HUES64 (cell line): ENCODE results near the gene SLC3A2.

Experiments used
- H3K27ac ChIP-seq: 2 replicates; pipeline ENCODE4 v1.7.0; 2013; ENCODE audit warnings: low read depth, low read length, inconsistent platforms
- H3K27me3 ChIP-seq: 2 replicates; pipeline ENCODE4 v1.6.1; 2013; ENCODE audit warnings: mild to moderate bottlenecking, low read length; ENCODE audit not compliant: insufficient read depth
- H3K36me3 ChIP-seq: 2 replicates; pipeline ENCODE4 v1.6.1; 2013; ENCODE audit warnings: mild to moderate bottlenecking, low read length; ENCODE audit not compliant: insufficient read depth
- H3K4me1 ChIP-seq: 2 replicates; pipeline ENCODE4 v1.6.1; 2013; ENCODE audit warnings: mild to moderate bottlenecking, low read length, moderate library complexity; ENCODE audit not compliant: insufficient read depth
- H3K4me3 ChIP-seq: 2 replicates; pipeline ENCODE4 v1.5.1; 2013; ENCODE audit warnings: mild to moderate bottlenecking, low read length, moderate library complexity
- H3K9ac ChIP-seq: 2 replicates; pipeline ENCODE4 v1.6.1; 2013; ENCODE audit warnings: mild to moderate bottlenecking, low read depth, low read length
- H3K9me3 ChIP-seq: 2 replicates; pipeline ENCODE4 v1.6.1; 2013; ENCODE audit warnings: low read depth, low read length; ENCODE audit not compliant: insufficient read depth
- WGBS: fragments of 150-250, 120-280 bp; methylation state at CpG from one replicate; pipeline ENCODE4 v1.1.7; 2013; ENCODE audit warnings: missing lambda C conversion rate; 5-methylcytosine and 5-hydroxymethylcytosine counted together

SLC3A2 gene

DNA sequence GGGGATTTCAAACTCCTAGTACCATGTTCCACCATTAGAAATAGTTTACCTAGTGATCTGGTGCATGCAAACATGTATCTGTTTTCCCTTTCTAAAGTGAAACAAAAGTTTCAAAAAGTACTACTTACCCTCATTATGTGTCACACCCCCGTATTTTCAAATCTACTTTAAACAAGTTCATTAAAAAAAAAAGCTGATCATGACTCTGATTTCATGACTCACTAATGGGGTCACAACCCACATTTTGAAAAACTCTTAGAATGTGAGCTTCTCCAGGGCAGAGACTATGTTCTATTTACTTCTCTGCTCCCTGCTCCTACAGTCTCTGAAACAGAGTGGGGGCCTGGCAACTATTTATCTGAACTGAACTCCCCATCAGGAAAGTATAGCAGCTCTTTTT lies 22.2 kb downstream of the SLC3A2 start:
- Histone ChIP-seq H3K27me3 (no peaks in the 10 kb centered on the region), H3K4me1 (no peaks in the 10 kb centered on the region), H3K9ac (no peak overlapping the region), H3K9me3 (no peaks in the 10 kb centered on the region), H3K36me3 (no peaks in the 10 kb centered on the region), H3K4me3 (no peak overlapping the region), H3K27ac (no peak overlapping the region)
- 91% methylated on average over 1 of the region's 1 CpG for WGBS

DNA sequence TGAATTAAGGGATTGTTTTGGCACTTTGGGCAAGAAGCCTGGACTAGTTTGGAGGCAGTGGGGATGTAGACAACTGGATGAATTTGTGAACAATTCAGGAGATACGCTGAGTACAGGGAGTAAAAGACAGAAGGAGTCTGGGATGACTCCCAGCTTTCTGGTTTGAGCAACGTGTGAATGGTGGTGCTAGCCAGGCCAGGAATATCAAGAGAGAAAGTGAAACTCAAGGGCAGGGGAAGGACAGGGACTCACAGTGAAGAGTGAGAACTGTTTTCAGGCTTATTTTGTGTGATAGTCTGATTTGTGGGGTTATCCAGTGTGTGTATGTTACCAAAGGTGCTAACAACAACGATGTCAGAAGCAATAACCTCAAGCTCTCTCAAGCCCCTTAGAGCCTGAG lies 24.6 kb downstream of the SLC3A2 start:
- H3K9ac ChIP-seq = no peak overlapping the region
- peaks cover 13% of the 10 kb centered on the region for H3K4me1 ChIP-seq
- 63% methylated on average over 3 of the region's 3 CpGs for WGBS
- H3K27me3 ChIP-seq = no peaks in the 10 kb centered on the region
- no peak overlapping the region for H3K4me3 ChIP-seq
- H3K27ac ChIP-seq = no peak overlapping the region
- H3K36me3 ChIP-seq = no peaks in the 10 kb centered on the region
- no peaks in the 10 kb centered on the region for H3K9me3 ChIP-seq

DNA sequence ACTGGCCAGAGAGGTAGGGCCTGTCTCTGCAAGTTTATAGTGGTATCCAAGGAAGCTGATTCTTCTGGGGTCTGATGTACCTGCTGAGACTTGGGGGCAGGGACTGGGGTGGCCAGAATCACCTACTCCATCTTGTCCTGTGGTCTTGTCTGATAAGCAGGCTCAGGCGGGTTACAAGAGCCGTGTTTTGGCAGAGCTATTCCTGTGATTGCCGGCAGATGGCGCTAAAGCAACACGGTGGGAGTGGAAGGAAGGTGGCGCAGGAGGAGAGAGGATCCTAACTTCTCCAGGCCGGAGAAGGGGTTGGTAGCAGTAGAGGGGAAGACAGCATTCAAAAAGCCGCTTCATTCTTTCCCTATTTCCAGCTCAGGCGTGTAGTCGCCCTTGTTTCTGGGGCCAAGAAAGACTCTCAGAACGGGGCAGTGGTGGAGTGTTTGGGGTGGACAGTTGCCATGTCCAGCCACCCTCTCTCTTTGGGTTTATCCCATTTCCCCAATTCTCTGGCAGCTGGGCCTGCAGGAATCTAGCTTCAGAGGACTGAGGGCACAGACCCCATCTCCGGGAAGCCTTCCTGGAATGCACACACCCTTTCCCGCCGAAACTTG lies 25.3 kb downstream of the SLC3A2 start:
- H3K9me3 ChIP-seq = no peaks in the 10 kb centered on the region
- H3K27me3 ChIP-seq = no peaks in the 10 kb centered on the region
- H3K27ac ChIP-seq = no peak overlapping the region
- H3K4me1 ChIP-seq = peaks cover 13% of the 10 kb centered on the region
- no peak overlapping the region for H3K9ac ChIP-seq
- H3K4me3 ChIP-seq = no peak overlapping the region
- 20% methylated on average over 12 of the region's 14 CpGs for WGBS
- no peaks in the 10 kb centered on the region for H3K36me3 ChIP-seq

GRCh38 chr11:62908468-62909072 lies 27.9 kb downstream of the SLC3A2 start:
- no peak overlapping the region; the same call in 1 of the 2 replicates for H3K27ac ChIP-seq
- peaks cover 13% of the 10 kb centered on the region for H3K4me1 ChIP-seq
- no peaks in the 10 kb centered on the region for H3K36me3 ChIP-seq
- no peak overlapping the region for H3K9ac ChIP-seq
- no peak overlapping the region for H3K4me3 ChIP-seq
- no peaks in the 10 kb centered on the region for H3K27me3 ChIP-seq
- H3K9me3 ChIP-seq = no peaks in the 10 kb centered on the region
- WGBS = 88% methylated on average over 9 of the region's 9 CpGs

GRCh38 chr11:62909107-62909894 lies 28.6 kb downstream of the SLC3A2 start:
- Histone ChIP-seq H3K27me3 (no peaks in the 10 kb centered on the region), H3K36me3 (no peaks in the 10 kb centered on the region), H3K27ac (peak overlapping the region; percentile 83), H3K9ac (peak overlapping the region; percentile 66), H3K4me1 (peaks cover 13% of the 10 kb centered on the region), H3K9me3 (no peaks in the 10 kb centered on the region), H3K4me3 (peak overlapping the region; percentile 36)
- WGBS = 45% methylated on average over 24 of the region's 24 CpGs

DNA sequence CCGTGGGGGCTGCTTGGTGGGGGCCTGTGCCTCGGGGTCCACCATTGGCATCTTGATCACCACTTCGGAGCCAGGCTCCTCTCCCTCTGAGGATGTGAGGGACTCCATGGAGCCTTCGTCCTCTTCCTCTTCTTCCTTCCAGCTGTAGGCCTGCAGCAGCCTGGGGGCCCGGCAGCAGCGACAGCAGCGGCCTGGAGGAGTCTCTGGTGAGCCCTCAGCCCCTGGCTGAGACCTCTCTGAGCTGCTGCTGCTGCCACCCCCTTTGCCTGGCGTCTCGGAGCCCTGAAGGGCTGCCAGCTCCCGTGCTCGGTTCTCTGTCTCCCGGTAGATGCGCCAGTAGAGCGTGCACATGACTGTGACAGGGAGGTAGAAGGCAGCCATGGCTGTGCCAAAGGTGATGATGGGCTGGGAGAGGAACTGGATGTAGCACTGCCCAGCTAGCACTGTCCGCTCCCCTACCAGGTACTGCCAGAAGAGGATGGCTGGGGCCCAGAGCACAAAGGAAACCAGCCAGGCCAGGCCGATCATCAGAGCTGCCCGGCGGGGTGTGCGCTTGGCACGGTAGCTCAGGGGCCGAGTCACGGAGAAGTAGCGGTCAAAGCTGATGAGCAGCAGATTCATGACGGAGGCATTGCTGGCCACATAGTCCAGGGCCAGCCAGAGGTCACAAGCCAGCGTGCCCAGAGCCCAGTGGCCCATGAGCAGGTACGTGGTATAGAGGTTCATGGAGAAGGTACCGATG lies 29.6 kb downstream of the SLC3A2 start:
- Histone ChIP-seq H3K36me3 (no peaks in the 10 kb centered on the region), H3K4me3 (no peak overlapping the region), H3K9ac (no peak overlapping the region), H3K27me3 (no peaks in the 10 kb centered on the region), H3K27ac (no peak overlapping the region), H3K9me3 (no peaks in the 10 kb centered on the region), H3K4me1 (peaks cover 13% of the 10 kb centered on the region)
- WGBS = 95% methylated on average over 27 of the region's 27 CpGs

DNA sequence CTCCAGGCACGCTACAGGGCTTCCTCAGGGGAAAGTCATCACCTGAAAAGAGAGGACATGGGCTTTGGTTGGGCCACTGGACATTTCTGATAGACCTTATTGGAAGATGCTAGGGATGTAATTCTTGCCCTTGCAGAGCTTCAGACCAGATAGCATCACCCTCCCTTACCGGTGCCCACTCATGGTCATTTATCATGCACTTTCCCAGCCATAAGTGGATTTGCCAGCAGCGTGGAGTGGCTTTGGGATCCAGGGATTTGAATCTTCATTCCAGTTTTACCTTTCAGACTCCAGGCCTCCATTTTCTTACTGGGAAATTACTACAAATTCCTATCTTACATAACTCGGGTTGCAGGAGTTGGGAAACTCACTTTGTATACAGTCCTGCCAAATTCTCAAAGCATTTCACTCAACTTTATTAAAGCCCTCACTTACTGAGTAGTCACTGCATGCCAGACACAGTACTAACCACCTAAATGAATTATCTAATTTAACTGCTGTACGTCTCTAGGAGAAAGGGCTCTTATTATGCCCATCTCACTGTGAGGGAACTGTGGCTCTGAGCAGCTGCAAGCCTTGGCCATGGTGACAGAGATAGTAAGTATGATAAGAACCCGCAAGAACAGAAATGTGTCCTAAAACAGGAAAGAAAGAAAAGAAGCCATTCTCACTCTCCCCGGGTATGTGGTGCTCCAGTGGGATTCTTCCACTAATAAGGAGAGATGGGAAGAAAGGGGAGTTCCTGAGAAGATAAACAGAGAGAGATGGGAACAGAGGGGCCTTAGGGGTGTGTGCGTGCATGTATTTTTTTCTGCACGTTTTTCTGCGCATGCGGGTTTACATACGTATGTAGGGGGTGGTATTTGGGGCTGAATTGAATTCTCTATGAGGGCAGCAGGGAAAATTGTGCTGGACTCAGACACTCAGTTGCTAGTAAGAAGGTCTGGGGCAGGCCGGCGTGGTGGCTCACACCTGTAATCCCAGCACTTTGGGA lies 30.7 kb downstream of the SLC3A2 start:
- H3K27ac ChIP-seq = no peak overlapping the region
- H3K9ac ChIP-seq = no peak overlapping the region
- H3K36me3 ChIP-seq = no peaks in the 10 kb centered on the region
- H3K4me3 ChIP-seq = no peak overlapping the region
- no peaks in the 10 kb centered on the region for H3K9me3 ChIP-seq
- H3K27me3 ChIP-seq = no peaks in the 10 kb centered on the region
- H3K4me1 ChIP-seq = peaks cover 13% of the 10 kb centered on the region
- WGBS = 95% methylated on average over 14 of the region's 14 CpGs

DNA sequence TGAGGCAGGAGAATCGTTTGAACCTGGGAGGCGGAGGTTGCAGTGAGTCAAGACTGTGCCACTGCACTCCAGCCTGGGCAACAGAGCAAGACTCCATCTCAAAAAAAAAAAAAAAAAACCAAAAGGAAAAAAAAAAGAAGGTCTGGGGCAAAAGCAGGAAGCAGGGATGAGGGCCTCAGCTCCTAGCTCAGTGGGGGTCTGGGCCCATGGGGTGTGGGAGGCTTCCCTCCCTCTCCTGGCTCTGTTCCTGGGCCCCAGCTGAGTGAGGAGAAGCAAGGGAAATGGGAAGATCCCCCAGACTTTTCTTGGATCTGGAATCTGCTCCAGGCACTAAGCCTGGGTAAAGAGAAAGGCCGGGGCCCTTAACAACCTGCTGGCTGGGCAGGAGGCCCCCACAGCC lies 31.6 kb downstream of the SLC3A2 start:
- H3K9me3 ChIP-seq = no peaks in the 10 kb centered on the region
- H3K9ac ChIP-seq = no peak overlapping the region
- no peak overlapping the region for H3K4me3 ChIP-seq
- peaks cover 13% of the 10 kb centered on the region for H3K4me1 ChIP-seq
- 99% methylated on average over 3 of the region's 3 CpGs for WGBS
- H3K27ac ChIP-seq = no peak overlapping the region
- no peaks in the 10 kb centered on the region for H3K27me3 ChIP-seq
- no peaks in the 10 kb centered on the region for H3K36me3 ChIP-seq

DNA sequence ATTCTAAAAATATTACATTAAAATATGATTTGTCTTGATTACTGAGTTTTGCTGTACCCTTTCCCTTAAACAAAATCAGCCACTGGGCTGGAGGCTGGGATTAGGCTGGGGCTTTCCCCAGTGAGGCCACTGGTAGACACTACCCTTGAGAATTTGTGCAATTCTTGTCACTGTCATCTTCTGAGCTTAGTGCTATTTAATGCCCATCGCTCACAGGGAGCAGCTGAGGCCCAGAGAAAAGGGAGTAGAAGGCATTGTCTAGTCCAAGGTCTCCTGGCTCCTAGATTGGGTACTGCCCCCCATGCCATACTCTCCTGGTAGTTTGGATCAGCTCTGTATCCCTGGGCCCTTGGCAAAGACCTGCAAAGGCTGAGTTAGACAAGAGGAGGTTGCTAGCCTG lies 33.7 kb downstream of the SLC3A2 start:
- WGBS = 97% methylated on average over 1 of the region's 1 CpG
- Histone ChIP-seq H3K9ac (no peak overlapping the region), H3K9me3 (no peaks in the 10 kb centered on the region), H3K27ac (no peak overlapping the region), H3K27me3 (no peaks in the 10 kb centered on the region), H3K4me3 (no peak overlapping the region), H3K4me1 (peaks cover 5% of the 10 kb centered on the region), H3K36me3 (no peaks in the 10 kb centered on the region)

GRCh38 chr11:62917906-62918502 lies 37.3 kb downstream of the SLC3A2 start:
- Histone ChIP-seq H3K27ac (no peak overlapping the region), H3K4me3 (no peak overlapping the region), H3K4me1 (no peaks in the 10 kb centered on the region; the same call in 1 of the 2 replicates), H3K9me3 (no peaks in the 10 kb centered on the region), H3K9ac (no peak overlapping the region), H3K36me3 (no peaks in the 10 kb centered on the region), H3K27me3 (peaks cover 11% of the 10 kb centered on the region)
- WGBS = 91% methylated on average over 11 of the region's 11 CpGs
